SK-N-SH treated with all-trans-retinoic acid at 6 μM for 48 hours (cell line): ENCODE data around the gene CD48.

Experiments
- ATAC-seq: fragments of 200-7000 bp; cut with Tn5 transposase; 3 replicates; pipeline ENCODE4 v1.9.1; 2020; ENCODE audit warnings: mild to moderate bottlenecking, moderate library complexity
- ARNTL ChIP-seq: fragments of 450-650 bp; formaldehyde crosslinking; IDR thresholded peaks from 2 replicates; pipeline ENCODE4 v1.5.0; 2020; ENCODE audit warnings: low read depth, mild to moderate bottlenecking, moderate library complexity, borderline replicate concordance
- BACH2 ChIP-seq: fragments of 250-450 bp; sonication (Bioruptor Pico); IDR thresholded peaks from 2 replicates; pipeline ENCODE4 v1.9.0; 2021; ENCODE audit warnings: mild to moderate bottlenecking, borderline replicate concordance
- ESRRG ChIP-seq: fragments of 250-450 bp; sonication (Bioruptor Pico); IDR thresholded peaks from 2 replicates; pipeline ENCODE4 v1.6.1; 2021; ENCODE audit warnings: mild to moderate bottlenecking
- GLIS3 ChIP-seq: fragments of 250-450 bp; sonication (Bioruptor Pico); IDR thresholded peaks from 2 replicates; pipeline ENCODE4 v1.5.0; 2020; ENCODE audit warnings: mild to moderate bottlenecking, moderate library complexity
- ISL1 ChIP-seq: fragments of 250-450 bp; sonication (Bioruptor Pico); IDR thresholded peaks from 2 replicates; pipeline ENCODE4 v2.1.2; 2022; ENCODE audit warnings: mild to moderate bottlenecking, moderate library complexity
- OSR1 ChIP-seq: fragments of 250-450 bp; sonication (Bioruptor Pico); IDR thresholded peaks from 2 replicates; pipeline ENCODE4 v1.8.0; 2022; ENCODE audit warnings: moderate library complexity, mild to moderate bottlenecking, inconsistent platforms
- PPARA ChIP-seq: fragments of 250-450 bp; sonication (Bioruptor Pico); IDR thresholded peaks from 2 replicates; pipeline ENCODE4 v1.5.0; 2020; ENCODE audit warnings: mild to moderate bottlenecking, borderline replicate concordance
- RARB ChIP-seq: fragments of 250-450 bp; sonication (Bioruptor Pico); IDR thresholded peaks from 2 replicates; pipeline ENCODE4 v1.8.0; 2021; ENCODE audit warnings: mild to moderate bottlenecking, moderate library complexity
- SNAI2 ChIP-seq: fragments of 250-450 bp; sonication (Bioruptor Pico); IDR thresholded peaks from 2 replicates; pipeline ENCODE4 v1.5.0; 2020; ENCODE audit warnings: mild to moderate bottlenecking, moderate library complexity
- TCF4 ChIP-seq: fragments of 250-450 bp; sonication (Bioruptor Pico); IDR thresholded peaks from 2 replicates; pipeline ENCODE4 v1.8.0; 2021; ENCODE audit warnings: mild to moderate bottlenecking, moderate library complexity, borderline replicate concordance
- ZFP30 ChIP-seq: fragments of 450-650 bp; formaldehyde crosslinking; IDR thresholded peaks from 2 replicates; pipeline ENCODE4 v1.5.0; 2022; ENCODE audit warnings: mild to moderate bottlenecking, moderate library complexity
- ZNF70 ChIP-seq: fragments of 450-650 bp; formaldehyde crosslinking; IDR thresholded peaks from 2 replicates; pipeline ENCODE4 v1.5.0; 2020; ENCODE audit warnings: mild to moderate bottlenecking, moderate library complexity
- ZNF8 ChIP-seq: fragments of 450-650 bp; formaldehyde crosslinking; IDR thresholded peaks from 2 replicates; pipeline ENCODE4 v1.5.0; 2020; ENCODE audit warnings: mild to moderate bottlenecking, moderate library complexity
- TF ChIP-seq, protein P1 (sequence below): fragments of 250-450 bp; sonication (Bioruptor Pico); IDR thresholded peaks from 2 replicates; pipeline ENCODE4 v1.5.0; 2020; ENCODE audit warnings: mild to moderate bottlenecking, moderate library complexity
- TF ChIP-seq, protein P2 (sequence below): fragments of 250-450 bp; sonication (Bioruptor Pico); IDR thresholded peaks from 2 replicates; pipeline ENCODE4 v1.8.0; 2021; ENCODE audit warnings: low read depth, mild to moderate bottlenecking, moderate library complexity, borderline replicate concordance
- TF ChIP-seq, protein P3 (sequence below): fragments of 250-450 bp; sonication (Bioruptor Pico); IDR thresholded peaks from 2 replicates; pipeline ENCODE4 v1.8.0; 2020; ENCODE audit warnings: mild to moderate bottlenecking, moderate library complexity, borderline replicate concordance
- TF ChIP-seq, protein P4 (sequence below): fragments of 250-450 bp; sonication (Bioruptor Pico); IDR thresholded peaks from 2 replicates; pipeline ENCODE4 v1.5.1; 2021; ENCODE audit warnings: mild to moderate bottlenecking, moderate library complexity
- TF ChIP-seq, protein P5 (sequence below): fragments of 250-450 bp; sonication (Bioruptor Pico); IDR thresholded peaks from 2 replicates; pipeline ENCODE4 v1.5.1; 2020; ENCODE audit warnings: low read depth, mild to moderate bottlenecking, moderate library complexity

Gene CD48

DNA sequence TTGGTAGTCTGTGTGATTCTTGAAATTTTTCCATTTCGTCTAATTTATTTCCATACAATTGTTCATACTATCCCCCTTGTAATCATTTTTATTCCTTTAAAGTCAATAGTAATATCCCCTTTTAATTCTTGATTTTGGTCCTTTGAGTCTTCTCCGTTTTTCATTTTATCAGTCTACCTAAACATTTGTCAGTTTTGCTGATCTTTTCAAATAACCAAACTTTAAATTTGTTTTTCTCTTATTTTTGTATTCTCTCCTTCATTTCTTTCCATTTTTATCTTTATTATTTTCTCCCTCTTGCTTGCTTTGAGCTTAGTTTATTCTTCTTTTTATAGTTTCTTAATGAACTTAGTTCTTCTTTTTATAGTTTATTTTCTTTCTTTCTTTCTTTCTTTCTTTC lies 43.7 kb downstream of the CD48 start:
- no peak for ATAC-seq
- TF ChIP-seq, protein P1, sequence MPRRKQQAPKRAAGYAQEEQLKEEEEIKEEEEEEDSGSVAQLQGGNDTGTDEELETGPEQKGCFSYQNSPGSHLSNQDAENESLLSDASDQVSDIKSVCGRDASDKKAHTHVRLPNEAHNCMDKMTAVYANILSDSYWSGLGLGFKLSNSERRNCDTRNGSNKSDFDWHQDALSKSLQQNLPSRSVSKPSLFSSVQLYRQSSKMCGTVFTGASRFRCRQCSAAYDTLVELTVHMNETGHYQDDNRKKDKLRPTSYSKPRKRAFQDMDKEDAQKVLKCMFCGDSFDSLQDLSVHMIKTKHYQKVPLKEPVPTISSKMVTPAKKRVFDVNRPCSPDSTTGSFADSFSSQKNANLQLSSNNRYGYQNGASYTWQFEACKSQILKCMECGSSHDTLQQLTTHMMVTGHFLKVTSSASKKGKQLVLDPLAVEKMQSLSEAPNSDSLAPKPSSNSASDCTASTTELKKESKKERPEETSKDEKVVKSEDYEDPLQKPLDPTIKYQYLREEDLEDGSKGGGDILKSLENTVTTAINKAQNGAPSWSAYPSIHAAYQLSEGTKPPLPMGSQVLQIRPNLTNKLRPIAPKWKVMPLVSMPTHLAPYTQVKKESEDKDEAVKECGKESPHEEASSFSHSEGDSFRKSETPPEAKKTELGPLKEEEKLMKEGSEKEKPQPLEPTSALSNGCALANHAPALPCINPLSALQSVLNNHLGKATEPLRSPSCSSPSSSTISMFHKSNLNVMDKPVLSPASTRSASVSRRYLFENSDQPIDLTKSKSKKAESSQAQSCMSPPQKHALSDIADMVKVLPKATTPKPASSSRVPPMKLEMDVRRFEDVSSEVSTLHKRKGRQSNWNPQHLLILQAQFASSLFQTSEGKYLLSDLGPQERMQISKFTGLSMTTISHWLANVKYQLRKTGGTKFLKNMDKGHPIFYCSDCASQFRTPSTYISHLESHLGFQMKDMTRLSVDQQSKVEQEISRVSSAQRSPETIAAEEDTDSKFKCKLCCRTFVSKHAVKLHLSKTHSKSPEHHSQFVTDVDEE (CRISPR knock-in tag), result no peak
- TF ChIP-seq ZNF70 (CRISPR knock-in tag) (no peak), ARNTL (CRISPR knock-in tag) (no peak), ZNF8 (CRISPR knock-in tag) (no peak), BACH2 (CRISPR knock-in tag) (no peak), OSR1 (CRISPR knock-in tag) (no peak), RARB (CRISPR knock-in tag) (no peak), PPARA (CRISPR knock-in tag) (no peak), GLIS3 (no peak)
- TF ChIP-seq, protein P2, sequence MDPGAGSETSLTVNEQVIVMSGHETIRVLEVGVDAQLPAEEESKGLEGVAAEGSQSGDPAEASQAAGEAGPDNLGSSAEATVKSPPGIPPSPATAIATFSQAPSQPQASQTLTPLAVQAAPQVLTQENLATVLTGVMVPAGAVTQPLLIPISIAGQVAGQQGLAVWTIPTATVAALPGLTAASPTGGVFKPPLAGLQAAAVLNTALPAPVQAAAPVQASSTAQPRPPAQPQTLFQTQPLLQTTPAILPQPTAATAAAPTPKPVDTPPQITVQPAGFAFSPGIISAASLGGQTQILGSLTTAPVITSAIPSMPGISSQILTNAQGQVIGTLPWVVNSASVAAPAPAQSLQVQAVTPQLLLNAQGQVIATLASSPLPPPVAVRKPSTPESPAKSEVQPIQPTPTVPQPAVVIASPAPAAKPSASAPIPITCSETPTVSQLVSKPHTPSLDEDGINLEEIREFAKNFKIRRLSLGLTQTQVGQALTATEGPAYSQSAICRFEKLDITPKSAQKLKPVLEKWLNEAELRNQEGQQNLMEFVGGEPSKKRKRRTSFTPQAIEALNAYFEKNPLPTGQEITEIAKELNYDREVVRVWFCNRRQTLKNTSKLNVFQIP (CRISPR knock-in tag), result no peak
- TF ChIP-seq, protein P3, sequence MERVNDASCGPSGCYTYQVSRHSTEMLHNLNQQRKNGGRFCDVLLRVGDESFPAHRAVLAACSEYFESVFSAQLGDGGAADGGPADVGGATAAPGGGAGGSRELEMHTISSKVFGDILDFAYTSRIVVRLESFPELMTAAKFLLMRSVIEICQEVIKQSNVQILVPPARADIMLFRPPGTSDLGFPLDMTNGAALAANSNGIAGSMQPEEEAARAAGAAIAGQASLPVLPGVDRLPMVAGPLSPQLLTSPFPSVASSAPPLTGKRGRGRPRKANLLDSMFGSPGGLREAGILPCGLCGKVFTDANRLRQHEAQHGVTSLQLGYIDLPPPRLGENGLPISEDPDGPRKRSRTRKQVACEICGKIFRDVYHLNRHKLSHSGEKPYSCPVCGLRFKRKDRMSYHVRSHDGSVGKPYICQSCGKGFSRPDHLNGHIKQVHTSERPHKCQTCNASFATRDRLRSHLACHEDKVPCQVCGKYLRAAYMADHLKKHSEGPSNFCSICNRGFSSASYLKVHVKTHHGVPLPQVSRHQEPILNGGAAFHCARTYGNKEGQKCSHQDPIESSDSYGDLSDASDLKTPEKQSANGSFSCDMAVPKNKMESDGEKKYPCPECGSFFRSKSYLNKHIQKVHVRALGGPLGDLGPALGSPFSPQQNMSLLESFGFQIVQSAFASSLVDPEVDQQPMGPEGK (CRISPR knock-in tag), result no peak

DNA sequence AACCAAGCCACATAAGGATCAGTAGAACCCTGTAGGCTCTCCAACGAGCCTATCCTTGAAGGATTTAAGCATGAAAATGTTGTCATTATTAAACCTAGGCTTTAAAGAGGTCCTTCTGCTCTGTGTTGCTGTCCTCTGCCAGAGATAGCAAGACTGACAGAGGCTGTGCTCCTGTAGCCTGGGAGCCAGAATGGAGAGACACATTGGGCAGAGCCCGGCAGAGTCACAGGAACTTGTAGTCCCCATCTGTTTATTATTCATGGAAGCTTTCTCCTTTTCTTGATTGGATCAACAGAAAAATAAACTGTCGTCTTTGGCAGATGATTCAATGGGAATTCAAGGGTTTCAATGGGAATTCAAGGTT lies 45.6 kb downstream of the CD48 start:
- TF ChIP-seq, protein P3 (CRISPR knock-in tag), result no peak
- TF ChIP-seq ESRRG (CRISPR knock-in tag) (no peak), GLIS3 (no peak), TCF4 (CRISPR knock-in tag) (no peak), ZFP30 (no peak), ZNF8 (CRISPR knock-in tag) (no peak), ISL1 (CRISPR knock-in tag) (no peak)
- TF ChIP-seq, protein P4, sequence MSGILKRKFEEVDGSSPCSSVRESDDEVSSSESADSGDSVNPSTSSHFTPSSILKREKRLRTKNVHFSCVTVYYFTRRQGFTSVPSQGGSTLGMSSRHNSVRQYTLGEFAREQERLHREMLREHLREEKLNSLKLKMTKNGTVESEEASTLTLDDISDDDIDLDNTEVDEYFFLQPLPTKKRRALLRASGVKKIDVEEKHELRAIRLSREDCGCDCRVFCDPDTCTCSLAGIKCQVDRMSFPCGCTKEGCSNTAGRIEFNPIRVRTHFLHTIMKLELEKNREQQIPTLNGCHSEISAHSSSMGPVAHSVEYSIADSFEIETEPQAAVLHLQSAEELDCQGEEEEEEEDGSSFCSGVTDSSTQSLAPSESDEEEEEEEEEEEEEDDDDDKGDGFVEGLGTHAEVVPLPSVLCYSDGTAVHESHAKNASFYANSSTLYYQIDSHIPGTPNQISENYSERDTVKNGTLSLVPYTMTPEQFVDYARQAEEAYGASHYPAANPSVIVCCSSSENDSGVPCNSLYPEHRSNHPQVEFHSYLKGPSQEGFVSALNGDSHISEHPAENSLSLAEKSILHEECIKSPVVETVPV (CRISPR knock-in tag), result no peak
- TF ChIP-seq, protein P2 (CRISPR knock-in tag), result no peak
- ATAC-seq, result no peak

DNA sequence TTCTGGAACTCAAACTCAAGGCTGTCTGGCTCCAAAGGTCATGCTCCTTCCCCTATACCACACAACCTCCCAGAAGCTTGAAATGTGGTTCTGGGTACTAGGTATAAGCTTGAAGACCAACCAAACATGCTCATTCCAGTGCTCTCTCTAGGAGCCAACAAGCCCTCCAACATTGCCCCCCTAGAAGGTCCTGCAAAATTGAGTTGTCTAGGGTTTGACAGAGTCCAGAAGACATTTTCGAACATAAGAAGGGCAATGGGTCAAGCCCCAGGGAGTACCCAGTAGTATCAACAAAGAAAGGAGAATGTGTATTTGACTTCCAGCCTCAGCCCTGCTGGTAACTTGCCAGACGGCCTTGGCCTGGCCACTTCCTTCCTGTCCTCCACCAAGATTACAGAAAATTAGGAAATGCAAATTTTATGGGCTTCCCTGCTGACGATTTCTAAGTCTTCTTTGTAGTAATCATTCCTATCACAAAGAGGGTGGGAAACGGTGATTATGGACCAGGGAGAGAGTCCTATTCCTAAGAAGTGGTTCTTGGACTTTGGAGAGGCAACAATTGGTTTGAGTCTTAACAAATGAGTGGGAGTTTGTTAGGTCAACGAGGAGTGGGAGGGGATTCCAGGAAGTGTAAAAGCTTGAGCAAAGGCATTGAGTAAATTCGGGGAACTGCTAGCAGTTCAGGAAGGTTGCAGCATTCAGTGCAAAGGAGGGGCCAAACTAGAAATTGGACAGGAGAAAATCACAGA lies 46.1 kb downstream of the CD48 start:
- ATAC-seq, result no peak
- TF ChIP-seq BACH2 (CRISPR knock-in tag), result no peak
- TF ChIP-seq ZFP30, result no peak
- TF ChIP-seq, protein P4 (CRISPR knock-in tag), result no peak
- TF ChIP-seq ESRRG (CRISPR knock-in tag), result no peak
- TF ChIP-seq RARB (CRISPR knock-in tag), result no peak
- no peak for TF ChIP-seq ZNF8 (CRISPR knock-in tag)
- no peak for TF ChIP-seq SNAI2 (CRISPR knock-in tag)
- no peak for TF ChIP-seq TCF4 (CRISPR knock-in tag)
- TF ChIP-seq OSR1 (CRISPR knock-in tag), result no peak
- TF ChIP-seq, protein P3 (CRISPR knock-in tag), result no peak
- TF ChIP-seq, protein P5, sequence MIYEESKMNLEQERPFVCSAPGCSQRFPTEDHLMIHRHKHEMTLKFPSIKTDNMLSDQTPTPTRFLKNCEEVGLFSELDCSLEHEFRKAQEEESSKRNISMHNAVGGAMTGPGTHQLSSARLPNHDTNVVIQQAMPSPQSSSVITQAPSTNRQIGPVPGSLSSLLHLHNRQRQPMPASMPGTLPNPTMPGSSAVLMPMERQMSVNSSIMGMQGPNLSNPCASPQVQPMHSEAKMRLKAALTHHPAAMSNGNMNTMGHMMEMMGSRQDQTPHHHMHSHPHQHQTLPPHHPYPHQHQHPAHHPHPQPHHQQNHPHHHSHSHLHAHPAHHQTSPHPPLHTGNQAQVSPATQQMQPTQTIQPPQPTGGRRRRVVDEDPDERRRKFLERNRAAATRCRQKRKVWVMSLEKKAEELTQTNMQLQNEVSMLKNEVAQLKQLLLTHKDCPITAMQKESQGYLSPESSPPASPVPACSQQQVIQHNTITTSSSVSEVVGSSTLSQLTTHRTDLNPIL, result no peak
- TF ChIP-seq ARNTL (CRISPR knock-in tag), result no peak
